GM18861 (cell line): ENCODE results near the gene CYP19A1.

Source experiments
- ATAC-seq: cut with Tn5 transposase; IDR thresholded peaks from one replicate; pipeline ENCODE4 v1.9.1; 2021; ENCODE audit not compliant: unreplicated experiment

Gene CYP19A1

GRCh38 chr15:51363383-51363782 lies 25.0 kb upstream of the CYP19A1 start:
- ATAC-seq, result no peak

GRCh38 chr15:51359981-51360380 lies 21.6 kb upstream of the CYP19A1 start:
- ATAC-seq, result no peak

GRCh38 chr15:51356983-51357382 lies 18.6 kb upstream of the CYP19A1 start:
- ATAC-seq, result no peak

GRCh38 chr15:51356147-51356546 lies 17.8 kb upstream of the CYP19A1 start:
- no peak for ATAC-seq

GRCh38 chr15:51355096-51355495 lies 16.7 kb upstream of the CYP19A1 start:
- no peak for ATAC-seq

GRCh38 chr15:51353976-51354375 lies 15.6 kb upstream of the CYP19A1 start:
- ATAC-seq, result no peak

- ATAC-seq, result no peak
Measured at GRCh38 chr15:51350723-51351122, 12.3 kb upstream of the CYP19A1 start.

- ATAC-seq, result no peak
Measured at GRCh38 chr15:51349156-51349844, 10.9 kb upstream of the CYP19A1 start.

- ATAC-seq, result peak; percentile 94
Measured at GRCh38 chr15:51348688-51349087, 10.3 kb upstream of the CYP19A1 start.

- ATAC-seq, result no peak
Measured at GRCh38 chr15:51346136-51346535, 7.7 kb upstream of the CYP19A1 start.

GRCh38 chr15:51343466-51343865 lies 5.1 kb upstream of the CYP19A1 start:
- no peak for ATAC-seq

- no peak for ATAC-seq
Measured at GRCh38 chr15:51342227-51342999, 4.0 kb upstream of the CYP19A1 start.

- ATAC-seq, result no peak
Measured at GRCh38 chr15:51341366-51342226, 3.2 kb upstream of the CYP19A1 start, which contains the start of gene GLDN. Gene GLDN (plus strand): TSS chr15:51341655. CDS start chr15:51341685, 30 bp downstream.

GRCh38 chr15:51335538-51336410 lies 2.6 kb downstream of the CYP19A1 start:
- ATAC-seq, result peak; percentile 88

GRCh38 chr15:51335087-51335486 lies 3.3 kb downstream of the CYP19A1 start:
- ATAC-seq, result no peak

GRCh38 chr15:51334011-51334451 lies 4.4 kb downstream of the CYP19A1 start:
- no peak for ATAC-seq

GRCh38 chr15:51333571-51333970 lies 4.8 kb downstream of the CYP19A1 start:
- ATAC-seq, result no peak

- ATAC-seq, result no peak
Measured at GRCh38 chr15:51332206-51333147, 5.9 kb downstream of the CYP19A1 start.

GRCh38 chr15:51331141-51331540 lies 7.3 kb downstream of the CYP19A1 start:
- ATAC-seq, result no peak
